GM12878 (cell line): ENCODE data around the gene NUMA1. TPM values are rescaled to one million over a fixed set of nuclear protein-coding genes. Genes with fewer than 3 reads are reported as not detected.

Experiments
- ATAC-seq: fragments of 200-7000 bp; cut with Tn5 transposase; 3 replicates; pipeline ENCODE4 v1.9.1; 2020; ENCODE audit warnings: mild to moderate bottlenecking, moderate library complexity
- BruUV-seq: library from RNA; stranded (reverse); fragments of 400-500 nt; replicated peaks from 2 replicates; lab custom pipeline; 2021; lab: Mats Ljungman, UMichigan
- CTCF ChIA-PET: fragments of 300-600 bp; sonication (Branson Sonifier 250); formaldehyde crosslinking; extraction: SDS; loops from one replicate; lab custom pipeline; 2021; ENCODE audit warnings: inconsistent platforms; lab: Yijun Ruan, JAX
- POLR2A ChIA-PET: fragments of 350-600 bp; formaldehyde crosslinking; extraction: SDS; loops from one replicate; lab custom pipeline; 2021; ENCODE audit warnings: inconsistent platforms; lab: Charles Lee
- RAD21 ChIA-PET: fragments of 300-600 bp; sonication (Branson Sonifier 250); formaldehyde crosslinking; loops from one replicate; lab custom pipeline; 2023; ENCODE audit warnings: antibody characterized with exemption; ENCODE audit not compliant: unreplicated experiment; lab: Charles Lee
- SMC1A ChIA-PET: fragments of 300-600 bp; sonication (Branson Sonifier 250); formaldehyde crosslinking; loops from one replicate; lab custom pipeline; 2023; ENCODE audit not compliant: unreplicated experiment, uncharacterized antibody; lab: Charles Lee
- DNase-seq: peaks from one replicate; pipeline ENCODE4 v3.0.0-alpha.2; 2011; ENCODE audit warnings: low read depth, low spot score
- FAIRE-seq: peaks from 3 replicates; lab custom pipeline; 2011; peaks lifted over from hg19 to GRCh38; lab: Jason Lieb, UNC
- H2AFZ ChIP-seq: 2 replicates; pipeline ENCODE4 v1.6.0; 2011; ENCODE audit warnings: low read depth, low read length, control low read depth; ENCODE audit not compliant: control insufficient read depth
- H3K27ac ChIP-seq: 2 replicates; pipeline ENCODE4 v1.5.1; 2011; ENCODE audit warnings: control low read depth; ENCODE audit not compliant: control insufficient read depth, insufficient read depth
- H3K27me3 ChIP-seq, 2 experiments: replicated peaks in 1 of 2; 2 replicates each; pipeline versions ENCODE4 v1.6.0 to v1.6.1; 2011; ENCODE audit warnings: low read length in 1 of 2; ENCODE audit not compliant: control insufficient read depth in 2 of 2, insufficient read depth in 2 of 2
- H3K36me3 ChIP-seq, 2 experiments: 2 replicates each; pipeline ENCODE4 v1.5.1; 2011; ENCODE audit warnings: low read length in 1 of 2; ENCODE audit not compliant: control insufficient read depth in 2 of 2, insufficient read depth in 2 of 2
- H3K4me1 ChIP-seq: 2 replicates; pipeline ENCODE4 v1.6.1; 2011; ENCODE audit warnings: mild to moderate bottlenecking, low read length, moderate library complexity, mixed read lengths; ENCODE audit not compliant: control insufficient read depth, insufficient read depth
- H3K4me2 ChIP-seq: 2 replicates; pipeline ENCODE4 v1.6.0; 2011; ENCODE audit warnings: control low read depth; ENCODE audit not compliant: control insufficient read depth, insufficient read depth
- H3K4me3 ChIP-seq: fragments of 200-600 bp; sonication (generic); 2 replicates; pipeline ENCODE4 v1.5.1; 2016
- H3K79me2 ChIP-seq: 2 replicates; pipeline ENCODE4 v1.6.0; 2011; ENCODE audit warnings: low read length; ENCODE audit not compliant: control insufficient read depth, insufficient read depth
- H3K9ac ChIP-seq: 2 replicates; pipeline ENCODE4 v1.8.0; 2011; ENCODE audit warnings: low read length, control low read depth, mixed read lengths; ENCODE audit not compliant: control insufficient read depth, insufficient read depth
- H3K9me3 ChIP-seq: replicated peaks from 3 replicates; pipeline ENCODE4 v1.5.1; 2011; ENCODE audit warnings: mild to moderate bottlenecking, low read length; ENCODE audit not compliant: control insufficient read depth, insufficient read depth
- H4K20me1 ChIP-seq: 2 replicates; pipeline ENCODE4 v1.6.0; 2011; ENCODE audit not compliant: control insufficient read depth, insufficient read depth
- CREB1 ChIP-seq: IDR thresholded peaks from 2 replicates; pipeline ENCODE4 v1.6.1; 2012; ENCODE audit warnings: low read depth, mild to moderate bottlenecking, inconsistent platforms
- FOXM1 ChIP-seq: IDR thresholded peaks from 2 replicates; pipeline ENCODE4 v1.6.1; 2012; ENCODE audit warnings: low read depth, mild to moderate bottlenecking, inconsistent platforms, low read length, moderate library complexity
- GABPA ChIP-seq: IDR thresholded peaks from 2 replicates; pipeline ENCODE4 v1.6.1; 2014; ENCODE audit warnings: antibody characterized with exemption, low read depth, mild to moderate bottlenecking, inconsistent platforms
- HSF1 ChIP-seq: fragments of 150-350 bp; IDR thresholded peaks from 2 replicates; pipeline ENCODE4 v1.6.1; 2014; ENCODE audit warnings: mild to moderate bottlenecking, low read depth, low read length
- MEF2B ChIP-seq: fragments of 450-650 bp; IDR thresholded peaks from 2 replicates; pipeline ENCODE4 v1.6.1; 2018; ENCODE audit warnings: mild to moderate bottlenecking, moderate library complexity; ENCODE audit not compliant: partially characterized antibody, poor library complexity, severe bottlenecking
- MTA2 ChIP-seq: fragments of 450-650 bp; IDR thresholded peaks from 2 replicates; pipeline ENCODE4 v1.6.1; 2016; ENCODE audit warnings: low read depth, mild to moderate bottlenecking, moderate library complexity
- MXI1 ChIP-seq: fragments of 150-350 bp; IDR thresholded peaks from 2 replicates; pipeline ENCODE4 v1.6.1; 2011; ENCODE audit warnings: low read depth, mild to moderate bottlenecking, inconsistent platforms, low read length, improper control_type of control experiment
- MYC ChIP-seq: IDR thresholded peaks from 2 replicates; pipeline ENCODE4 v1.6.1; 2011; ENCODE audit warnings: mild to moderate bottlenecking, low read length, moderate library complexity, inconsistent platforms; ENCODE audit not compliant: insufficient read depth, insufficient replicate concordance, insufficient read length, severe bottlenecking
- NFXL1 ChIP-seq: fragments of 450-650 bp; IDR thresholded peaks from 2 replicates; pipeline ENCODE4 v1.6.1; 2017; ENCODE audit warnings: antibody characterized with exemption, mild to moderate bottlenecking, borderline replicate concordance
- RBBP5 ChIP-seq: fragments of 200-600 bp; sonication (generic); conservative IDR thresholded peaks from 2 replicates; pipeline ENCODE4 v1.6.1; 2016
- RCOR1 ChIP-seq: conservative IDR thresholded peaks from 2 replicates; pipeline ENCODE4 v1.6.1; 2012; ENCODE audit warnings: low read depth, low read length, improper control_type of control experiment
- STAT1 ChIP-seq: fragments of 450-650 bp; conservative IDR thresholded peaks from 2 replicates; pipeline ENCODE4 v1.6.1; 2014; ENCODE audit warnings: antibody characterized with exemption, mild to moderate bottlenecking
- TCF12 ChIP-seq: IDR thresholded peaks from 2 replicates; pipeline ENCODE4 v1.6.1; 2011; ENCODE audit warnings: low read depth, mild to moderate bottlenecking, low read length
- ZBTB40 ChIP-seq: fragments of 450-650 bp; IDR thresholded peaks from 2 replicates; pipeline ENCODE4 v1.6.1; 2016; ENCODE audit warnings: mild to moderate bottlenecking, moderate library complexity, borderline replicate concordance
- ZZZ3 ChIP-seq: IDR thresholded peaks from 2 replicates; pipeline ENCODE4 v1.6.1; 2011; ENCODE audit warnings: low read depth; ENCODE audit not compliant: control insufficient read depth, insufficient read length
- WGBS: methylation state at CpG from one replicate; pipeline ENCODE4 v1.1.6; 2016; ENCODE audit warnings: low lambda C conversion rate; ENCODE audit not compliant: insufficient replicate concordance, insufficient coverage; ENCODE audit errors: missing lambda C conversion rate; 5-methylcytosine and 5-hydroxymethylcytosine counted together
- in situ Hi-C: fragments of 300-500 bp; cut with MboI; formaldehyde crosslinking; loops from 9 replicates; pipeline ENCODE4 v1.14.3; 2018; ENCODE audit warnings: mixed read lengths
- intact Hi-C: fragments of 100-400 bp; cut with micrococcal nuclease; formaldehyde crosslinking; loops from one replicate; pipeline ENCODE4 v1.14.2; 2022; ENCODE audit not compliant: unreplicated experiment
- polyA plus RNA-seq, 11 experiments: library from polyadenylated mRNA; depleted of rRNA in 4 of 11; unstranded in 6 of 11; stranded (reverse) in 5 of 11; fragments of >200 nt; fragmentation: Nextera tagmentation in 4 of 11; fragmentation: Illumina TruSeq in 1 of 11; extraction: Ambion mirVana in 4 of 11; extraction: Trizol in 1 of 11; gene quantifications; 1 replicate in 1 of 11; 2 replicates in 10 of 11; pipeline versions ENCODE4 v1.2.1 to v1.2.3, GENCODE V29; 2011 to 2016; ENCODE audit warnings: inconsistent platforms in 2 of 11, missing spikeins in 2 of 11, low read depth in 1 of 11
- total RNA-seq, 4 experiments: library from RNA; depleted of rRNA in 3 of 4; stranded (reverse); fragments of >200 nt in 3 of 4; fragmentation: Illumina TruSeq in 1 of 4; extraction: Trizol in 1 of 4; gene quantifications; 2 replicates each; pipeline versions ENCODE4 v1.2.1 to v1.2.3, GENCODE V29; 2013 to 2021
- TF ChIP-seq, protein P1 (sequence below): fragments of 450-650 bp; formaldehyde crosslinking; IDR thresholded peaks from 2 replicates; pipeline ENCODE4 v1.4.0; 2022; ENCODE audit warnings: mild to moderate bottlenecking, moderate library complexity

Gene NUMA1
- total and polyA plus RNA-seq, 10 of the 15 experiments (the other 5 are each of a cell fraction or from before 2014, with no cell fraction given), result 5.5 to 111 (median 61.0) TPM

GRCh38 chr11:72036687-72037086 is 43.7 kb downstream of the NUMA1 start:
- RAD21 ChIA-PET, result interaction anchor here (1.3 to 4.7 kb wide), 3 partner anchors 11 to 34 kb away, joined by 4 to 46 read pairs (median 6); no protein-coding TSS in a partner anchor
- 65% methylated on average over 3 of the region's 3 CpGs for WGBS
- H3K27me3 ChIP-seq, result no peaks in the 10 kb centered on the region
- no peak overlapping the region for H3K27ac ChIP-seq
- H2AFZ ChIP-seq, result no peak overlapping the region
- no peaks in the 10 kb centered on the region for H4K20me1 ChIP-seq
- CTCF ChIA-PET, result interaction anchor here (1.3 to 18.1 kb wide), 4 partner anchors 12 to 59 kb away, joined by 3 to 416 read pairs (median 7); partner anchors contain the start of gene LAMTOR1
- BruUV-seq, result no TSS peak
- H3K9ac ChIP-seq, result no peak overlapping the region
- H3K36me3 ChIP-seq, result peaks cover 2 to 21% of the 10 kb centered on the region in 2 experiments
- H3K4me1 ChIP-seq, result peaks cover 27% of the 10 kb centered on the region
- POLR2A ChIA-PET, result interaction anchor here (1.0 to 1.5 kb wide), 2 partner anchors 32 to 66 kb away, joined by 3 to 4 read pairs; partner anchors contain the start of gene LAMTOR1
- ATAC-seq (no peak), FAIRE-seq (no peak), DNase-seq (no peak)
- no peaks in the 10 kb centered on the region for H3K9me3 ChIP-seq
- H3K4me2 ChIP-seq, result peak overlapping the region; percentile 7; the same call in 1 of the 2 replicates
- SMC1A ChIA-PET, result interaction anchor here (1.2 kb wide), 1 partner anchor 55 kb away, joined by 4 read pairs; no protein-coding TSS in a partner anchor
- in situ Hi-C loops, result no loop called here
- intact Hi-C loops, result no loop called here
- H3K79me2 ChIP-seq, result peaks cover 59% of the 10 kb centered on the region
- no peak overlapping the region for H3K4me3 ChIP-seq
- TF ChIP-seq ZBTB40, result no peak
- TF ChIP-seq MYC, result no peak
- no peak for TF ChIP-seq MXI1
- TF ChIP-seq MEF2B, result no peak
- no peak for TF ChIP-seq HSF1
- TF ChIP-seq ZZZ3, result no peak
- no peak for TF ChIP-seq FOXM1
- TF ChIP-seq CREB1, result no peak
- TF ChIP-seq TCF12, result no peak
- no peak for TF ChIP-seq NFXL1
- TF ChIP-seq RCOR1, result no peak
- TF ChIP-seq, protein P1, sequence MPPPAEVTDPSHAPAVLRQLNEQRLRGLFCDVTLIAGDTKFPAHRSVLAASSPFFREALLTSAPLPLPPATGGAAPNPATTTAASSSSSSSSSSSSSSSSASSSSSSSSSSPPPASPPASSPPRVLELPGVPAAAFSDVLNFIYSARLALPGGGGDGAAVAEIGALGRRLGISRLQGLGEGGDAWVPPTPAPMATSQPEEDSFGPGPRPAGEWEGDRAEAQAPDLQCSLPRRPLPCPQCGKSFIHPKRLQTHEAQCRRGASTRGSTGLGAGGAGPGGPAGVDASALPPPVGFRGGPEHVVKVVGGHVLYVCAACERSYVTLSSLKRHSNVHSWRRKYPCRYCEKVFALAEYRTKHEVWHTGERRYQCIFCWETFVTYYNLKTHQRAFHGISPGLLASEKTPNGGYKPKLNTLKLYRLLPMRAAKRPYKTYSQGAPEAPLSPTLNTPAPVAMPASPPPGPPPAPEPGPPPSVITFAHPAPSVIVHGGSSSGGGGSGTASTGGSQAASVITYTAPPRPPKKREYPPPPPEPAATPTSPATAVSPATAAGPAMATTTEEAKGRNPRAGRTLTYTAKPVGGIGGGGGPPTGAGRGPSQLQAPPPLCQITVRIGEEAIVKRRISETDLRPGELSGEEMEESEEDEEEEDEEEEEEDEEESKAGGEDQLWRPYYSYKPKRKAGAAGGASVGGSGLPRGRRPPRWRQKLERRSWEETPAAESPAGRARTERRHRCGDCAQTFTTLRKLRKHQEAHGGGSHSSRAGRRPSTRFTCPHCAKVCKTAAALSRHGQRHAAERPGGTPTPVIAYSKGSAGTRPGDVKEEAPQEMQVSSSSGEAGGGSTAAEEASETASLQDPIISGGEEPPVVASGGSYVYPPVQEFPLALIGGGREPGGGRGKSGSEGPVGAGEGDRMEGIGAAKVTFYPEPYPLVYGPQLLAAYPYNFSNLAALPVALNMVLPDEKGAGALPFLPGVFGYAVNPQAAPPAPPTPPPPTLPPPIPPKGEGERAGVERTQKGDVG (CRISPR knock-in tag), result no peak
- no peak for TF ChIP-seq MTA2
- no peak for TF ChIP-seq GABPA
- no peak for TF ChIP-seq STAT1
- no peak for TF ChIP-seq RBBP5
